EH (cell line): Measurements from ENCODE around the gene PHAX.
"Not testable (repeated sequence)": the region's sequence is repeated elsewhere in the genome, so short reads cannot be mapped to it uniquely, and the experiment has no call there.

Experiments
- DNase-seq: peaks from one replicate; pipeline ENCODE4 v3.0.0-alpha.2; 2015; ENCODE audit warnings: low read depth

The PHAX gene

DNA sequence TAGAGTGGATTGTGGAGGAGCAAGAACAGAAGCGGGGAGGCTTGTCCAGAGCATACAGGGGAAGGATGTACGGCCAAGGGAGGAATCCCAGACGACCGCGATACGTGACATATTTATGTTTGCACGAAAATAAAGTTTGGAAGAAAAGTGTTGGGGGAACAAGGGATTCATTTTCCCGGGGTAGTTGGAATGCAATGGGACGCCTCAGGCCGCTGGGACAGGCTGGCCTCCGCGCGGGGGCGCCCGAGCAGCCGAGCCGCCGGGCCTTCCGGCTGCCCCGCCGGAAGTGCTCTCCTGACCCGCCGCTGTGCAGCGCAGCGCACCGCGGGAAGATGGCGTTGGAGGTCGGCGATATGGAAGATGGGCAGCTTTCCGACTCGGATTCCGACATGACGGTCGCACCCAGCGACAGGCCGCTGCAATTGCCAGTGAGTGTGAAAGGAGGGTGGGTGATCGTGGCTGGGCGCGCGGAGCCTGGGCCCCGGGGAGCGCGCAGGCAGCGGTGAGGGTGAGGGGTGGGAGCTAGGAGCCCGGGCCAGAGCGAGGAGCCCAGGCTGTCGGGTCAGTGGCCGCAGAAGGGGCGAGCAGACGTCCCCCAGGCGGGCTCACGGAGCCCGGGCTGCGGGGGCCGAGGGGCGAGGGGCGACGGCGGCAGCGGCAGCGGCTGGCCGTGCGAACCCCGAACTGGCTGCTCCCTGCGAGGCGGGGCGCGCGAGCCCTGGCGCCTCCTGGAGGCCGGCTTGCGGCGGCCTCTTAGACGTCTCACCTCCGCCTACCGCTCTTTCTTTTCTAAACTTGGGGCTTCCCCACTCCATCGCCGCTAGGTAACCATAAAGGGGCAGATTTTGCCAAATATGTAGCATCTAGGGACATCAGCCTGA, at the start of gene PHAX:
PHAX (plus strand) TSS at position 317 of the 881 bp plus-strand sequence; CDS start at position 333, 16 bp downstream.
- DNase-seq, result peak; percentile 82

DNA sequence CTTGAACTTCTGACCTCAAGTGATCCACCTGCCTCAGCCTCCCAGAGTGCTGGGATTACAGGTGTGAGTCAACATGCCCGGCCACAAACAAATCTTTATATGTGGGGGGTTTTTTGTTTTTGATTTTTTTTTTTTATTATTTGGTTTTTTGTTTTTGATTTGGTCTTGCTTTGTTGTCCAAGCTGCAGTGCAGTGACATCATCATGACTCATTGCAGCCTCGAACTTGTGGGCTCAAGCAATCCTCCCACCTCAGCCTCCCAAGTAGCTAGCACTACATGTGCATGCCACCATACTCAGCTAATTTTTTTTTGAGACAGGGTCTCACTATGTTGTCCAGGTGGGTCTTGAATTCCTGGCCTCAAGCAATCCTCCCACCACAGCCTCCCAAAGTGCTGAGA, 48.1 kb upstream of the PHAX start:
- no peak for DNase-seq

GRCh38 chr5:126555101-126555500, 45.6 kb upstream of the PHAX start:
- DNase-seq, result not testable (repeated sequence)

- DNase-seq, result peak; percentile 20
Observed at GRCh38 chr5:126561908-126562307, 38.8 kb upstream of the PHAX start.

- no peak for DNase-seq
Observed at GRCh38 chr5:126562823-126563222, 37.9 kb upstream of the PHAX start.

DNA sequence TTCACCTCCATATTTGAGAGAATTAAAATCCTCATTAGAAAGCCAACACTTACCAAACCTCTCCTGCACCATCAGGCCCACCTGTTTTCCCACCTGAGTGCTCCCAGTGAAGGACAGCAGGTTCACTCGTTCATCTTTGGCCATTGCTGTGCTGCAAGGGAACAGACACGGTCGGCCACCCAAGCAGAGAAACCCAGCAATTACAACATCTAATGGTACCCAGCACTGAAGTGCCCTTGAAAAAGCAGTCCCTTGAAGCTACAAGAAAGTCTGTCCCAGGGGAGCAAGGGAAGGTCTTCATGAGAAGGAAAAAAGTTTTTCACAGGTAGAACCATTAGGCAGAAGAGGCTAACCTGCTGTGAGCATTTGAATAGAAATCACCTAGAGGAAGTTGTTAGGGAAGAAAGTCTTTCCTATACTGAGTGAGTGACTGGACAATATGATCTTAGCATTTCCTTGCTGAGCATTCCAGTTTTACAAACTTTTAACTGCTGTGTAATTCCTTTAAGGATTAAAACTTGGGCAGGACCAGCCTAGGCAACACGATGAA, 32.5 kb upstream of the PHAX start:
- no peak for DNase-seq

DNA sequence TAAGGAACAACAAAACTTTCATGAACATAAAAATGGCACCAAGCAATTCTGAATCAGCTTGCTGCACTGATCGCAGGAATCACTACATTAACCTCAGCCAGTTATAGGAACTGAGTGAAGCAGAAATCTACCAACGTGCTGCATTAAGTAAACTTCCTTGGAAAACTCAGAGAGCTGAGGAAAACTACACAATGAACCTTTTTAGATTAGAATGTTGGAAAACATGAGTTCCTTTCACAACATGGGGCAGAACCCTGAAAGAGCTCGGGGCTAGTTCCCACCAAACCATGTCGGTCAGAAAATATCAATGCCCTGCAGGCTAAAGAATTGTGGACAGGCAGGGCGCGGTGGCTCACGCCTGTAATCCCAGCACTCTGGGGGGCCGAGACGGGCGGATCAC, 25.1 kb upstream of the PHAX start:
- DNase-seq, result no peak

GRCh38 chr5:126576974-126577373, 23.8 kb upstream of the PHAX start:
- DNase-seq, result no peak

DNA sequence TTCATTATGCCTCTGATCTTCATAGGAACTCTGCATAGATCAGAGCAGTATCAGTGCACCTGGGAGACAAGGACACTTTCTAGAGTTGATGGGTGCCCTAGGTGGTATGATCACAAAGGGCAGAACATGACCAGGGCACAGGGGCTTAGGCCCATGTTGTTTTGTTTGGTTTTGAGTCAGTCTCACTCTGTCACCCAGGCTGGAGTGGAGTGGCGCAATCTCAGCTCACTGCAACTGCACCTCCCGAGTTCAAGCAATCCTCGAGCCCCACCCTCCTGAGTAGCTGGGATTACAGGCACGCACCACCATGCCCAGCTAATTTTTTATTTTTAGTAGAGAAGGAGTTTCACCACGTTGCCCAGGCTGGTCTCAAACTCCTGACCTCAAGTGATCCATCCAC, 23.3 kb upstream of the PHAX start:
- DNase-seq, result no peak

DNA sequence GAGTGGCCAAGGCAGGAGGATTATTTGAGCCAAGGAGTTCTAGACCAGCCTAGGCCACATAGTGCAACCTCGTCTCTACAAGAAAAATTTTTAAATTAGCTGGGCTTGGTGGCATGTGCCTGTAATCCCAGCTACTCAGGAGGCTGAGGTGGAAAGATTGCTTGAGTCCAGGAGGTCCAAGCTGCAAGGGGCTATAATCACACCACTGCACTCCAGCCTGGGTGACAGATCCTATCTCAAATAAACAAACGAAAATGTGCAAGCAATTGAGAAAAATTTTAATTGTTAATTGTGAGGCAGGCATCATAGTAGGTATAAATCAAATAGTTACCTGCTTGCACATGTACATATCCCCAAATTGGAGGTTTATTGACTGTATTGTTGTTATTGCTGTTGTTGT, 21.0 kb upstream of the PHAX start:
- no peak for DNase-seq

GRCh38 chr5:126583761-126584160, 17.0 kb upstream of the PHAX start:
- DNase-seq, result no peak

- DNase-seq, result no peak
Observed at GRCh38 chr5:126587551-126588390, 13.0 kb upstream of the PHAX start.

DNA sequence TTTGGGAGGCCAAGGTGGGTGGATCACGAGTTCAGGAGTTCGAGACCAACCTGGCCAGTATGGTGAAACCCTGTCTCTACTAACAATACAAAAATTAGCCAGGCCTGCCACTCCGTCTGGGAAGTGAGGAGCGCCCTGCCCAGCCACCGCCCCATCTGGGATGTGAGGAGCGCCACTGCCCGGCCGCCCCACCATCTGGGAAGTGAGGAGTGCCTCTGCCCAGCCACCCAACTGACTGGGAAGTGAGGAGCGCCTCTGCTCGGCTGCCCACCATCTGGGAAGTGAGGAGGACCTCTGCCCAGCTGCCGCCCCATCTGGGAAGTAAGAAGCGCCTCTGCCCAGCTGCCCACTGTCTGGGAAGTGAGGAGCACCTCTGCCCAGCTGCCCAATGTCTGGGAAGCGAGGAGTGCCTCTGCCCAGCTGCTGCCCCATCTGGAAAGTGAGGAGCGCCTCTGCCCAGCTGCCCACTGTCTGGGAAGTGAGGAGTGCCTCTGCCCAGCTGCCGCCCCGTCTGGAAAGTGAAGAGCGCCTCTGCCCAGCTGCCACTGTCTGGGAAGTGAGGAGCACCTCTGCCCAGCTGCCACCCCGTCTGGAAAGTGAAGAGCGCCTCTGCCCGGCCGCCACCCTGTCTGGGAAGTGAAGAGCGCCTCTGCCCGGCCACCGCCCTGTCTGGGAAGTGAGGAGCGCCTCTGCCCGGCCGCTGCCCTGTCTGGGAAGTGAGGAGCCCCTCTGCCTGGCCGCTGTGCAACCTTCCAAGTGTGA, 11.0 kb upstream of the PHAX start:
- DNase-seq, result no peak

DNA sequence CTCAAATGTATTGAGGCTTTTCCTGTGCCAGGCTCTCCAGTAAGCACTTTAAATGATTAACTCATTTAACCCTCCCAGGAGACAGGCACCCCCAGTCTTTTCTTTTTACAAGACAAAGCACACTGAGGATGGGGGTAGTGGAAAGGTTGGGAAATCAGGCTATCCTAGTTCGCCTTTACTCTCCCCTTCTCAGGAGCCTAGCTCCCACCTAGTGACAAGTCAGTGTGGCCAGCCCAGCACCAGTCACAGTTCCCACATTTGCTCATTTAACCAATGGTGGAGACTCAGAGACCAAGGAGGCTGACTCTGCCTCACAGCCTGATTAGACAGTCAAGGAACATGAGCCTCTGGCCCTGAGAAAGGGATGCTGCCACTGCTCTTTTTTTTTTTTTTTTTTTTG, 9.2 kb upstream of the PHAX start:
- DNase-seq, result no peak

GRCh38 chr5:126594748-126595485, 5.8 kb upstream of the PHAX start, which contains the start of gene ALDH7A1:
TSS of gene ALDH7A1 (minus strand) at chr5:126595219. CDS start at chr5:126595198, 21 bp downstream.
- DNase-seq, result peak; percentile 95

GRCh38 chr5:126595486-126596083, 5.2 kb upstream of the PHAX start:
- no peak for DNase-seq

DNA sequence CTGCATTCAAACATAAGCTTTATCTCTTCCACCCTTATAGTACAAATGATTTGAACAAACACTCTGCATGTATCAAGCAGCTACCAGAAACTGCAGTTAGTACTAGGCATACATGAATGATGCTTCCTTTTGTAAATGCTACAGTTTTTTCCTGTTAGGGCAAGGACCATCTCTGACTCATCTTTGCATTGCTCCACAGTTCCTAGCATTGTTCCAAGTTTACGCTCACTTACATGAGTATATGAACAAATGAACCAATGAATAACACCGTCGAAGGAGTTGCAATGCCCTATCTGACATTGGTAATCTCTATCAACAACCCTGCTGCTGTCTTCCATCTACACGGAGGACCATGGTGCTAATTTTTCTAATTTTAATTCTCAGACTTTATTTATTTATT, 3.6 kb upstream of the PHAX start:
- DNase-seq, result peak; percentile 66

- DNase-seq, result no peak
Observed at GRCh38 chr5:126599499-126599898, 1.2 kb upstream of the PHAX start.

- DNase-seq, result not testable (repeated sequence)
Observed at GRCh38 chr5:126599971-126600630, 646 bp upstream of the PHAX start.

DNA sequence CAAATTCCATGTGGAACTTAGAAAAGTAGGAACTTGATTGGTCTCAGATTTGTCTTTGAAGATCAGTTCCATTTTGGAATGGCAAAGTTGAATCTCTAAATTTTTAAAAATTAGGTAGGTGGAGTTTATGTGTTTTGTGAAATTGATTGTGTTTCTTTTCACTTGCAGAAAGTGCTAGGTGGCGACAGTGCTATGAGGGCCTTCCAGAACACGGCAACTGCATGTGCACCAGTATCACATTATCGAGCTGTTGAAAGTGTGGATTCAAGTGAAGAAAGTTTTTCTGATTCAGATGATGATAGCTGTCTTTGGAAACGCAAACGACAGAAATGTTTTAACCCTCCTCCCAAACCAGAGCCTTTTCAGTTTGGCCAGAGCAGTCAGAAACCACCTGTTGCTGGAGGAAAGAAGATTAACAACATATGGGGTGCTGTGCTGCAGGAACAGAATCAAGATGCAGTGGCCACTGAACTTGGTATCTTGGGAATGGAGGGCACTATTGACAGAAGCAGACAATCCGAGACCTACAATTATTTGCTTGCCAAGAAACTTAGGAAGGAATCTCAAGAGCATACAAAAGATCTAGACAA, 2.8 kb downstream of the PHAX start:
- DNase-seq, result no peak
